LNCAP (cell line): Measurements from ENCODE around the gene HNRNPD.

Source experiments
- CTCF ChIP-seq: fragments of 450-650 bp; IDR thresholded peaks from 2 replicates; pipeline ENCODE4 v1.5.1; 2017; ENCODE audit warnings: mild to moderate bottlenecking

The HNRNPD gene

GRCh38 chr4:82380831-82381230 is 7.0 kb upstream of the HNRNPD start:
- no peak for TF ChIP-seq CTCF

- no peak for TF ChIP-seq CTCF
Measured at GRCh38 chr4:82380344-82380743, 6.6 kb upstream of the HNRNPD start.

GRCh38 chr4:82376109-82376508 is 2.3 kb upstream of the HNRNPD start:
- no peak for TF ChIP-seq CTCF

- no peak for TF ChIP-seq CTCF
Measured at GRCh38 chr4:82373486-82373815, 340 bp downstream of the HNRNPD start.

- no peak for TF ChIP-seq CTCF
Measured at GRCh38 chr4:82372517-82373485, 990 bp downstream of the HNRNPD start.

GRCh38 chr4:82371497-82371896 is 2.3 kb downstream of the HNRNPD start:
- no peak for TF ChIP-seq CTCF

GRCh38 chr4:82367438-82368097 is 6.2 kb downstream of the HNRNPD start:
- no peak for TF ChIP-seq CTCF
